Adrenal gland (tissue), 12 donors: ENCODE data around the gene PDE9A. TPM values are rescaled to one million over a fixed set of nuclear protein-coding genes. Genes with fewer than 3 reads are reported as not detected.

Source experiments
- DNase-seq, 7 donors: peaks; one replicate each; pipeline ENCODE4 v3.0.0-alpha.2; 2019 to 2020
- H3K27ac ChIP-seq, 5 donors: fragments of 200-600 bp; sonication (generic) in 4 of 5; 1 replicate in 3 of 5; 2 replicates in 2 of 5; pipeline versions ENCODE4 v1.5.1 to v1.8.0; 2016 to 2020; ENCODE audit warnings: mild to moderate bottlenecking in 1 of 5
- H3K27me3 ChIP-seq: fragments of 200-600 bp; 2 replicates; pipeline ENCODE4 v1.8.0; 2021
- H3K36me3 ChIP-seq, 2 donors: fragments of 200-600 bp; replicated peaks in 1 of 2; 1 replicate in 1 of 2; 2 replicates in 1 of 2; pipeline versions ENCODE4 v1.5.1 to v1.8.0; 2018 to 2022
- H3K4me1 ChIP-seq, 2 donors: fragments of 200-600 bp; replicated peaks in 1 of 2; 1 replicate in 1 of 2; 2 replicates in 1 of 2; pipeline versions ENCODE4 v1.5.1 to v1.8.0; 2018 to 2021
- H3K4me3 ChIP-seq, 4 donors: fragments of 200-600 bp; sonication (generic) in 3 of 4; one replicate each; pipeline ENCODE4 v1.5.1; 2016 to 2018
- H3K9me3 ChIP-seq, 3 donors: fragments of 200-600 bp; sonication (generic) in 1 of 3; replicated peaks in 1 of 3; 1 replicate in 2 of 3; 2 replicates in 1 of 3; pipeline versions ENCODE4 v1.5.1 to v1.8.0; 2016 to 2021
- CTCF ChIP-seq, 6 experiments: fragments of 450-650 bp in 4 of 6; fragments of 200-600 bp in 2 of 6; sonication (generic) in 1 of 6; IDR thresholded peaks; 1 replicate in 5 of 6; 2 replicates in 1 of 6; pipeline versions ENCODE4 v1.5.1 to v1.8.0; 2016 to 2021; ENCODE audit warnings: antibody characterized with exemption in 6 of 6, mild to moderate bottlenecking in 2 of 6, moderate library complexity in 1 of 6
- POLR2A ChIP-seq, 2 donors: fragments of 450-650 bp; IDR thresholded peaks; one replicate each; pipeline ENCODE4 v1.6.1; 2017; ENCODE audit warnings: antibody characterized with exemption in 2 of 2, mild to moderate bottlenecking in 2 of 2, moderate library complexity in 1 of 2
- WGBS, 4 donors: extraction: QIAGEN DNeasy Blood & Tissue Kit in 2 of 4; methylation state at CpG; one replicate each; pipeline versions ENCODE4 v1.1.5 to v1.1.7; 2013 to 2017; 5-methylcytosine and 5-hydroxymethylcytosine counted together
- intact Hi-C, 2 donors: fragments of 100-400 bp; cut with DNase I; formaldehyde crosslinking; loops; one replicate each; pipeline versions ENCODE4 v1.14.1 to v1.15.0; 2022 to 2023
- polyA plus RNA-seq, 3 donors: library from polyadenylated mRNA; stranded (reverse); fragments of 200-250 nt in 2 of 3; fragments of 350-450 nt in 1 of 3; fragmentation: Illumina TruSeq in 1 of 3; extraction: RNeasy Lipid Tissue Mini Kit (QIAGEN cat#74804) in 1 of 3; gene quantifications; one replicate each; pipeline ENCODE4 v1.2.3, GENCODE V29; 2013 to 2014
- total RNA-seq, 9 donors: library from RNA; depleted of rRNA in 4 of 9; stranded (reverse); fragments of >200 nt in 4 of 9; fragments of 120-200 nt in 1 of 9; fragmentation: NEBNext Ultra II Directional in 1 of 9; extraction: Animal tissue kit (Norgen Biotek cat#: 25700) in 1 of 9; gene quantifications; one replicate each; pipeline versions ENCODE4 v1.1.0 to v1.2.4, GENCODE V29; 2013 to 2023
- donor health status: healthy with polysubstance abuse.
- donor health status: Bipolar disorder and iron deficiency.
- donor health status: DM: yes; HTN: yes; CAD: no.
- donor health status: DM: no; HTN: no; CAD: no.
- donor health status: DM: no; HTN: no; CAD: no.
- donor health status: DM: yes; HTN: yes; CAD: no.

PDE9A gene
- total and polyA plus RNA-seq, 12 donors: 4.6 to 58.1 (median 19.5) TPM

- DNase-seq: no peak
- intact Hi-C loops: no loop called here
- H3K4me1 ChIP-seq: no peaks in the 10 kb centered on the region
- H3K27ac ChIP-seq: no peak overlapping the region
- no peaks in the 10 kb centered on the region for H3K36me3 ChIP-seq
- H3K9me3 ChIP-seq: no peaks in the 10 kb centered on the region
- H3K27me3 ChIP-seq: peaks cover 26% of the 10 kb centered on the region
- no peak overlapping the region for H3K4me3 ChIP-seq
- TF ChIP-seq POLR2A (IDR thresholded peaks at IDR 0.05) (no peak), CTCF (IDR thresholded peaks at IDR 0.05) (no peak)
- WGBS, 4 donors: 79 to 83% (median 79%) methylated on average over 4 to 6 of the region's 6 CpGs; no CpG with 5 or more reads in 1 of the 4 donors
These were observed 33.6 kb upstream of the PDE9A start for GRCh38 chr21:42619841-42620240.

GRCh38 chr21:42621166-42621818 lies 32.1 kb upstream of the PDE9A start:
- Histone ChIP-seq H3K36me3 (no peaks in the 10 kb centered on the region), H3K27ac (no peak overlapping the region), H3K4me3 (no peak overlapping the region), H3K9me3 (no peaks in the 10 kb centered on the region), H3K4me1 (no peaks in the 10 kb centered on the region), H3K27me3 (peaks cover 29% of the 10 kb centered on the region)
- TF ChIP-seq CTCF (IDR thresholded peaks at IDR 0.05): no peak
- TF ChIP-seq POLR2A (IDR thresholded peaks at IDR 0.05): no peak
- 73 to 83% (median 78%) methylated on average over 13 to 15 of the region's 15 CpGs for WGBS, 4 donors
- no peak for DNase-seq
- intact Hi-C loops: no loop called here

GRCh38 chr21:42621819-42622177 lies 31.6 kb upstream of the PDE9A start:
- Histone ChIP-seq H3K27me3 (peaks cover 24% of the 10 kb centered on the region), H3K4me1 (no peaks in the 10 kb centered on the region), H3K27ac (no peak overlapping the region), H3K4me3 (no peak overlapping the region), H3K36me3 (no peaks in the 10 kb centered on the region), H3K9me3 (no peaks in the 10 kb centered on the region)
- WGBS, 4 donors: 75 to 80% (median 76%) methylated on average over 9 of the region's 9 CpGs
- TF ChIP-seq POLR2A (IDR thresholded peaks at IDR 0.05) (no peak), CTCF (IDR thresholded peaks at IDR 0.05) (no peak)
- no peak for DNase-seq
- intact Hi-C loops: no loop called here

GRCh38 chr21:42622284-42622683 lies 31.1 kb upstream of the PDE9A start:
- Histone ChIP-seq H3K36me3 (no peaks in the 10 kb centered on the region), H3K27ac (no peak overlapping the region), H3K4me3 (no peak overlapping the region), H3K9me3 (no peaks in the 10 kb centered on the region), H3K4me1 (no peaks in the 10 kb centered on the region), H3K27me3 (peaks cover 23% of the 10 kb centered on the region)
- TF ChIP-seq POLR2A (IDR thresholded peaks at IDR 0.05): no peak
- intact Hi-C loops: no loop called here
- DNase-seq: no peak
- WGBS, 4 donors: 84 to 89% (median 86%) methylated on average over 7 of the region's 7 CpGs

- Histone ChIP-seq H3K4me1 (no peaks in the 10 kb centered on the region), H3K9me3 (no peaks in the 10 kb centered on the region), H3K27ac (no peak overlapping the region), H3K27me3 (peaks cover 12% of the 10 kb centered on the region), H3K36me3 (no peaks in the 10 kb centered on the region), H3K4me3 (no peak overlapping the region)
- TF ChIP-seq CTCF (IDR thresholded peaks at IDR 0.05): no peak
- no peak for TF ChIP-seq POLR2A (IDR thresholded peaks at IDR 0.05)
- intact Hi-C loops: no loop called here
- 71 to 88% (median 75%) methylated on average over 7 of the region's 7 CpGs for WGBS, 4 donors
- DNase-seq: no peak
These were observed 29.7 kb upstream of the PDE9A start for GRCh38 chr21:42623694-42624093.
